GM12878 (cell line): ENCODE results near the gene LYPD8.
"Not testable (repeated sequence)": the region's sequence is repeated elsewhere in the genome, so short reads cannot be mapped to it uniquely, and the experiment has no call there.

Experiments used
- CTCF ChIP-seq, 3 experiments: IDR thresholded peaks in 2 of 3; conservative IDR thresholded peaks in 1 of 3; 2 replicates each; pipeline ENCODE4 v1.5.1; 2011; ENCODE audit warnings: low read depth in 3 of 3, low read length in 3 of 3, mild to moderate bottlenecking in 3 of 3, control low read depth in 2 of 3, moderate library complexity in 2 of 3, inconsistent platforms in 1 of 3, mixed read lengths in 1 of 3; ENCODE audit not compliant: control insufficient read depth in 2 of 3, insufficient read depth in 1 of 3; ENCODE audit errors: extremely low read depth in 1 of 3
- RAD21 ChIP-seq: IDR thresholded peaks from 2 replicates; pipeline ENCODE4 v1.6.1; 2011; ENCODE audit warnings: mild to moderate bottlenecking, low read depth, low read length, moderate library complexity; ENCODE audit not compliant: insufficient read depth

GRCh38 chr1:248789337-248789736 is 33.8 kb upstream of the LYPD8 start:
- TF ChIP-seq RAD21; CTCF (IDR thresholded peaks at IDR 0.05 in 2 of 3, conservative IDR thresholded peaks at IDR 0.05 in 1 of 3; ENCODE audit: control insufficient read depth in 2 of 3, extremely low read depth in 1 of 3, insufficient read depth in 1 of 3, low read depth in 3 of 3, low read length in 3 of 3): not testable (repeated sequence)
